A673 (cell line): ENCODE data around the gene GPC6. TPM values are rescaled to one million over a fixed set of nuclear protein-coding genes. Genes with fewer than 3 reads are reported as not detected.

Source experiments
- BruUV-seq: library from RNA; stranded (reverse); fragments of 400-500 nt; replicated peaks from 2 replicates; lab custom pipeline; 2021; lab: Mats Ljungman, UMichigan
- CTCF ChIA-PET: fragments of 300-600 bp; sonication (Branson Sonifier 250); formaldehyde crosslinking; loops from one replicate; lab custom pipeline; 2022; ENCODE audit warnings: antibody characterized with exemption; lab: Charles Lee
- POLR2A ChIA-PET: fragments of 300-600 bp; sonication (Branson Sonifier 250); formaldehyde crosslinking; loops from one replicate; lab custom pipeline; 2022; ENCODE audit warnings: antibody characterized with exemption; ENCODE audit not compliant: low non-redundant PET; lab: Charles Lee
- DNase-seq: peaks from one replicate; pipeline ENCODE4 v3.0.0-alpha.2; 2015; ENCODE audit warnings: low spot score
- H3K27ac ChIP-seq: fragments of 200-600 bp; sonication (generic); 2 replicates; pipeline ENCODE4 v1.5.1; 2016; ENCODE audit warnings: mixed run types, low read depth, mild to moderate bottlenecking, mixed read lengths, antibody characterized with exemption, low read length; ENCODE audit not compliant: poor library complexity, severe bottlenecking
- H3K27me3 ChIP-seq: fragments of 200-600 bp; sonication (generic); replicated peaks from 2 replicates; pipeline ENCODE4 v1.6.1; 2017; ENCODE audit warnings: mixed run types, low read depth, mild to moderate bottlenecking, mixed read lengths, antibody characterized with exemption, low read length; ENCODE audit not compliant: insufficient read depth, poor library complexity
- H3K36me3 ChIP-seq: fragments of 200-600 bp; sonication (generic); 2 replicates; pipeline ENCODE4 v1.6.1; 2016; ENCODE audit warnings: mixed run types, mild to moderate bottlenecking, mixed read lengths, antibody characterized with exemption, low read length; ENCODE audit not compliant: insufficient read depth, poor library complexity, severe bottlenecking
- H3K4me1 ChIP-seq: fragments of 200-600 bp; sonication (generic); 2 replicates; pipeline ENCODE4 v1.6.1; 2017; ENCODE audit warnings: mixed run types, mild to moderate bottlenecking, mixed read lengths, antibody characterized with exemption, low read length; ENCODE audit not compliant: insufficient read depth, poor library complexity, severe bottlenecking
- H3K4me3 ChIP-seq: fragments of 200-600 bp; sonication (generic); 2 replicates; pipeline ENCODE4 v1.5.1; 2016; ENCODE audit warnings: low read depth, mixed run types, mild to moderate bottlenecking, mixed read lengths, low read length; ENCODE audit not compliant: poor library complexity, severe bottlenecking
- H3K9me3 ChIP-seq: fragments of 200-600 bp; sonication (generic); 2 replicates; pipeline ENCODE4 v1.6.1; 2016; ENCODE audit warnings: mixed run types, low read depth, mild to moderate bottlenecking, mixed read lengths, antibody characterized with exemption, low read length; ENCODE audit not compliant: poor library complexity, severe bottlenecking
- EZH2 ChIP-seq: fragments of 200-600 bp; sonication (generic); IDR thresholded peaks from 2 replicates; pipeline ENCODE4 v1.6.1; 2017; ENCODE audit warnings: borderline replicate concordance, low read depth, mild to moderate bottlenecking, mixed read lengths, antibody characterized with exemption, low read length; ENCODE audit not compliant: poor library complexity, severe bottlenecking
- intact Hi-C: fragments of 100-400 bp; cut with micrococcal nuclease; formaldehyde crosslinking; loops from one replicate; pipeline ENCODE4 v1.10.0; 2022; ENCODE audit not compliant: unreplicated experiment
- total RNA-seq: library from RNA; stranded (reverse); gene quantifications from 2 replicates; pipeline ENCODE4 v1.2.3, GENCODE V29; 2021
- TF ChIP-seq, protein P1 (sequence below): fragments of 300-800, 200-600 bp; sonication (generic); conservative IDR thresholded peaks from 2 replicates; pipeline ENCODE4 v1.5.1; 2017; ENCODE audit warnings: low read depth, mild to moderate bottlenecking, antibody characterized with exemption, low read length, moderate library complexity, mixed read lengths

The GPC6 gene
- total RNA-seq, 1 experiment from 2014 or later = 23.3 TPM

DNA sequence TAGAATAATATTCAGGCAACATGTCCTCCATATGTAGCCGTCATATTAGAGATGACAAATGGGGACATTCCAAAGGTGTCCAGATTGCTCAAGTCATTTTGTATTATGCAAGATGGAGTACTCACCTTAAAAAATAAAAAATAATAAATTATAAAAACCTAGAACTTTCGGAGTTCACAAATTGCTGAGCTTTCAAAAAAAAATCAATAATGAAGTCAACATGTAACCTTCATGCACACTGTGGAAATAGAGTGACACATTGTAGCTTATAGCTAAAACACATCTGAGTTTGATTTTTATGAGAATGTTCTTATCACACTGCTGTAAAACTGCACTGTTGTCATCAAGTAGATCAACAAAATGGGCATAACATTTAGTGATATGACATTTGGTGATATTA is 411.2 kb downstream of the GPC6 start:
- Histone ChIP-seq H3K4me3 (no peak overlapping the region), H3K9me3 (no peaks in the 10 kb centered on the region), H3K27me3 (no peaks in the 10 kb centered on the region), H3K4me1 (no peaks in the 10 kb centered on the region), H3K36me3 (no peaks in the 10 kb centered on the region), H3K27ac (no peak overlapping the region)
- no TSS peak for BruUV-seq
- intact Hi-C loops = no loop called here
- ChIA-PET CTCF (no interaction called here), POLR2A (no interaction called here)
- TF ChIP-seq EZH2 = no peak
- TF ChIP-seq, protein P1, sequence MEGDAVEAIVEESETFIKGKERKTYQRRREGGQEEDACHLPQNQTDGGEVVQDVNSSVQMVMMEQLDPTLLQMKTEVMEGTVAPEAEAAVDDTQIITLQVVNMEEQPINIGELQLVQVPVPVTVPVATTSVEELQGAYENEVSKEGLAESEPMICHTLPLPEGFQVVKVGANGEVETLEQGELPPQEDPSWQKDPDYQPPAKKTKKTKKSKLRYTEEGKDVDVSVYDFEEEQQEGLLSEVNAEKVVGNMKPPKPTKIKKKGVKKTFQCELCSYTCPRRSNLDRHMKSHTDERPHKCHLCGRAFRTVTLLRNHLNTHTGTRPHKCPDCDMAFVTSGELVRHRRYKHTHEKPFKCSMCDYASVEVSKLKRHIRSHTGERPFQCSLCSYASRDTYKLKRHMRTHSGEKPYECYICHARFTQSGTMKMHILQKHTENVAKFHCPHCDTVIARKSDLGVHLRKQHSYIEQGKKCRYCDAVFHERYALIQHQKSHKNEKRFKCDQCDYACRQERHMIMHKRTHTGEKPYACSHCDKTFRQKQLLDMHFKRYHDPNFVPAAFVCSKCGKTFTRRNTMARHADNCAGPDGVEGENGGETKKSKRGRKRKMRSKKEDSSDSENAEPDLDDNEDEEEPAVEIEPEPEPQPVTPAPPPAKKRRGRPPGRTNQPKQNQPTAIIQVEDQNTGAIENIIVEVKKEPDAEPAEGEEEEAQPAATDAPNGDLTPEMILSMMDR = no peak
- DNase-seq = no peak

DNA sequence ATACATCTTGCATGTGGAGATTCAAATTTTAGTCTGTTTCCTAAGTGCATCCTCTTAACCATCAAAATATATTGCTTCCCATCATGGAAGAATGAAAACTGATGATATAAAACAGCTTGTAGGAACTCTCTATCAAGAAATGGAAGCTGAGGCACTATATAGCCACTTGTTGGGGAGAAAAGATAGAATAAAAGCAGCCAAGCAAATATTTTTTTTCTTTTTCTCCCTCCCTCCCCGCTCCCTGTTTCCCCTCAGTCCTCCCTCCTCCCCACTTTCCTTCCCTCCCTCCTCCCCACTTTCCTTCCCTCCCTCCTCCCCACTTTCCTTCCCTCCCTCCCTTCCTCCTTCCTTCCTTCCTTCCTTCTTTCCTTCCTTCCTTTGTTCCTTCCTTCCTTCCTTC is 413.8 kb downstream of the GPC6 start:
- Histone ChIP-seq H3K27ac (no peak overlapping the region), H3K27me3 (no peaks in the 10 kb centered on the region), H3K9me3 (no peaks in the 10 kb centered on the region), H3K4me1 (no peaks in the 10 kb centered on the region), H3K4me3 (no peak overlapping the region), H3K36me3 (no peaks in the 10 kb centered on the region)
- TF ChIP-seq, protein P1 = no peak
- TF ChIP-seq EZH2 = no peak
- intact Hi-C loops = no loop called here
- DNase-seq = no peak
- BruUV-seq = no TSS peak
- ChIA-PET POLR2A (no interaction called here), CTCF (no interaction called here)

GRCh38 chr13:93646245-93646644 is 419.6 kb downstream of the GPC6 start:
- ChIA-PET CTCF (no interaction called here), POLR2A (no interaction called here)
- Histone ChIP-seq H3K27ac (no peak overlapping the region), H3K4me1 (no peaks in the 10 kb centered on the region), H3K9me3 (no peaks in the 10 kb centered on the region), H3K4me3 (no peak overlapping the region), H3K27me3 (no peaks in the 10 kb centered on the region), H3K36me3 (no peaks in the 10 kb centered on the region)
- no peak for DNase-seq
- intact Hi-C loops = no loop called here
- TF ChIP-seq, protein P1 = no peak
- no peak for TF ChIP-seq EZH2
- no TSS peak for BruUV-seq
